GM18520 (cell line): ENCODE data around the gene TBC1D10A.

Experiments used
- ATAC-seq: cut with Tn5 transposase; IDR thresholded peaks from one replicate; pipeline ENCODE4 v1.9.1; 2021; ENCODE audit not compliant: unreplicated experiment

Gene TBC1D10A

DNA sequence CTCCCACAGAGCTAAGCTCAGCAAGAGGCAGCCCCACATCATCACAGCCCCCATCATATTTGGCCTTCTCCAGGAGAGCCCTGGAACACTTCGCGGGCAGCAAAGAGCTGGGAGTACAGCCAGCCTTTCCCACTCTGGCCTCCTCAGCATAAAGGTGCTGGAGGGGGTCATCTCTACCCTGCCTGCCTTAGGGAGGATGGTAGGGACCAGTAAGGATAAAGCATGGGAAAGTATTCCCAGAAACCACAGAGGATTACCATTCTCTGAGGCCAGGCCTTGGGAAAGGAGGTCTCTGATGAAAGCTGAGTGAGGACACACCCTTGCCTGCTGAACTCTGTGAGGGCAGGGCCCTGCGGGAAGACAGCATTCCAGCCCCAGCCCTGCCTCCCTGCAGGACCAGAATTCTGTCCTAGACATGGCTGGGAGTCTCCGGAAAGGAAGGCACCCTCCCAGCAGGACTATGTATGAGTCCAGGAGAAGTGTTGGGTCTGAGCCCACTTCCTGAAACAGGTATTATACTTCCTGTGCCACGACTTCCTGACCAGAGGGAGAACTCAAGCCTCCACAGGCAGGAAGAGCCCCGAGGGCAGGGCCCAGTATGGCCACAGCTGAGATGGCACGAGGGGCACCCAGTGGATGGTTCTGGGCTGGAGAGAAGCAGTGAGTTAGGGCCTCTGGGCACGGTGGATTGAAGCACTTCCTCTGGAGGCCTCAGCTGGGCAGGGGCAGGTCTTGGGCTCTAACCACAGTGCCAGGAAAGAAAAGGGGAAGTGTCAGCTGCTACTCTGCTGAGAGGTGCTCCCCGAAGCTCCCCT lies 24.5 kb downstream of the TBC1D10A start:
- no peak for ATAC-seq

DNA sequence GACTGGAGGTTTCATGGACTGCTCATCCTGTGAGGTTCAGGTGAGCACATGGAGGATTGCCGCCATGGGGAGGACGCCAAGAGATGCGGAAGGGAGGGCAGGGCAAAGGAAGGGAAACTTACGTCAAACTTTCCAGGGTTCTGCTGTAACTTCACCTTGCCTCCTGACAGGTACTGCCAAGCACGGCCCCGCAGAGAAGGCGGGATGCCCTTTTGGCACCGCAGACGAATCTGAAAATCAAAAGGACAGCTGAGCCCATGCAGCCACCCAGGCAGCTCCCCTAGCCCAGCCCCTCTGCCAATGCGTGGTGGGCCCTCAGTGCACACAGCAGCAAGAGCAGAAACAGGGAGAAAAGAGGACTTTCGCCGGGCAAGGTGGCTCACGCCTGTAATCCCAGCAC lies 27.4 kb downstream of the TBC1D10A start:
- no peak for ATAC-seq

DNA sequence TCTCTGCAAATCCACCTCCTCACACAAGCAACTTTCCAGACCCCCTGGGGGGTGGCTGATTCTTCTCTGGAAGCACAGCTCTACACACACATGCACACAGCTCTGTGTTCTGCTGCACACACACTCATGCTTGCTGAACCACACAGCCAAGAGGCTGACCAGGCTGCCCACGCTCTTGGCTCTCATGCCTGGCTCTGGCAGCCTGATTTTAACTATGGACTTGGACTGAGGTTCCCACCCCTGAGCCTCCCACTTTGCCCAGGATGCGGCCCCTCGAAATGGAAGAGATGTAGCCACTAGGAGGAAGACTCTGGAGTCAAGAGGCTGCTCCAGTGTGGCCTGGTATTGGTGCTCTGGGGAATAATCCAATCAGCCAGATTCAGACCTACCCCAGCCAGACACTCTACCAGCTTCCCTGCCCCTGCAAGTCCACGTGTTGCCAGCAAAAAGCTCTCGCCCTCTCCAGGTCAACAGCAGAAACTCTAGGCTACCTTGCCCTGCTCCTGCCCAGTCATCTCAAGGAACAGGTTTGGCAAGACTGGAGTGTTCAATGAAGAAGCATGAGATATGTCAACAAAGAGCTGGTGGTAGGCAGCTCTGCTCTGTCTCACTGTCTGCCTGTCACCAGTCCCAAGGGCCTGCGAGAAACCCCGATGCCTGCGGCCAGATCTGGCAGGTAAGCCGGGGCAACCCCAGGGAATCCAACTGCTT lies 28.6 kb downstream of the TBC1D10A start:
- ATAC-seq, result no peak

DNA sequence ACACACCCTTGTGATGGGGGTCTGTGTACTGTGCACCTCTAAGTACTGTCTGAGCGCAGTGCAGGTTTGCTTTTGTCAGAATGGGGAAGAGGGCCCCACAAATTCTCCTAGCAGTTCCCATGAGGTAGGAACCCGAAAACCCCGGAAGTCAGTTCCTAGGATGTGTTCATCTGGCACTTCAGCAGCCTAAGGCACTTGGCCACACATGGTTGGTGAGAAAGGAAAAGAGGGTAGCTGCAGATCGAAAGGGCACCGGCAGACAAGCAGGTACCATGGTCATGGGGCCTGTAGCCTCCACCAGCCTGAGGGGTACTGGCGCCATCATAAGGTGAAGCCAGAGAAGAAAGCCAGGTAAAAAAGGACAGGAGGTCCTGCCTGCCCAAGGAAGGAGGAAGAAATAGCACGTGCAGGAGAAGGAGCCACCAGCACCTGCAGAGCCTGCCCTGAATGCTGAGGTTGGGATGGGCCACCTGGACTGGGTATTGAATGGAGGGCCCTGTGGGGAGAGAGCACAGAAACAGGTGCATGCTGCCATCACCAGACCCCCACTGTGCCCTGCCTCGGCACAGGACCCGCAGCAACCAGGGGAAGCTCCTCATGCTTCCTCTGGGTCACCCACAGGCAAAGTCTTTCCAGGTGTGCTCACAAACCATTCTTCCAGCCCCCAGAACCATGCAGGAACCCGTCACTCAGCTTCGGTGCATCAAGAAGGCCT lies 29.3 kb downstream of the TBC1D10A start:
- no peak for ATAC-seq

DNA sequence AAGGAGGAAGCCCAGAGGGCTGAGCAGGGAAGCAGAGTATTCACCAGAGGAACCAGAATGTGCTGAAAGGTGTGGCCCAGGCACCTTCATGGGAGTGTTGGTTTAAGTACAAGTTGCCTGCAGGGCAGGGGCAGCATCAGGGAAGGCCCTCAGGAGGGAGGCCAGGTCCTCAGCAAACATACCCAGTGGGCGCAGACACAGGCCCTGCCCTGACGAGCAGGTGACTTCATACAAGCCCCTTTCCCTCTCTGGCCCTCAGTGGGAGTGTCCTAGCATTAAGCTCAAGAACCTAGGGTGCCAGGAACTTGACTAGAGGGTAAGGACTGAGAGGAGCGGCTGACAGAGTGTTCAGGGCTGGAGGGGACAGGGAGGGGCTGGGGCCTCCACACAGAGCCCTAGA lies 29.9 kb downstream of the TBC1D10A start:
- ATAC-seq, result no peak

DNA sequence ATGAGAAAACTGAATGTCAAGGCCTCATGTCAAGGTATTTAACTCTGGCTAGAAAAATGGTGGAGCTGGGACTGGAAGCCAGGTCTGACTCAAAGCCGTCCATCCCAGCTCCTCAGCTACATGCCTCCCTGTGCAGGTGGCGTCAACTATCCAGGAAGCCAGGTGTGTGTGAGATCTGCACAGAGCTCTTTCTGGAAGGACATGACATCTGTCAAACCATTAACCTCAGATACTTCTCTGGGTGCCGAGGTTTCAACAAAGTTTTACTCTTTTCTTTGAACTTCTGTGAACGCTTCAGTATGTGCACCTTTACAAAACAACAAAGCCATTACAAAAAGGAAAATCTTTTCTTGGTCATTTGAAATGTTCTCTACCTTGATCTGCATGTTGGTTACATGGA lies 30.4 kb downstream of the TBC1D10A start:
- no peak for ATAC-seq

DNA sequence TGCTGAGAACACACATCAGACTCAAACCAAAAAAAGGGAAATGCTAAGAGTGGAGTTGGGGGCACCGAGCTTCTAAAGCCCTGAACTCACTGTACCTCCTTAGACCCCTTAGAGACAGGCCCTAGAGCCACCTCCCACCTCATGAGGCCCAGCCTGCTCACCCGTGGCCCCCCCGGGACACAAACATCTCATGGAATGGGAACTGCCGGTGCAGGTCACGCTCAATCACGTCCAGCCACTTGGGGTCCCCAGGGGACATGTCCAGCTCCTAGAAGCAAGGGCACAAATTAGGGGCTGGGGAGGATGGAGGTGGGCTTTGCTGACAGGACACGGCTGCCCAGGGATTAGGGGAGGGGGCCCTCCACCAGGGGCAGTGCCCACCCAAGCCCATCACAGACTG lies 31.2 kb downstream of the TBC1D10A start:
- no peak for ATAC-seq

DNA sequence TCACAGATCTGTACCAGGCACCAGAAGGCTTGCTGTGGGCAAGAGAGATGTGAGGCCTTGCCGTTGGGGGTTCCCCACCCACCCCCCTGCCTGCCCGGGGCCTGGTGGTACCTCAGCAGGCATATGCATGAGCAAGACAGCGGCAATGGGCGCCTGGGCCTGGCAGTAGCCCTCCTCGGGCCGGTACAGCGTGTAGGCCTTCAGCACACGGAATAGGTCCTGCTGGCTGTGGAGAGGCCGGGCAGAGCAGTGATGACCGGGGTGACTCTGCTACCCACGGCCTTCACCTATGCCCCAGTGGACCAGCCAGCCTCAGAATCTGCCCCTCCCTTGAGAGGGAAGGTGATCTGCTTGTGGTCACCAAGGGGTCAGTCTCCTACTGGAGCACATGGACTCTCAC lies 31.9 kb downstream of the TBC1D10A start:
- no peak for ATAC-seq

DNA sequence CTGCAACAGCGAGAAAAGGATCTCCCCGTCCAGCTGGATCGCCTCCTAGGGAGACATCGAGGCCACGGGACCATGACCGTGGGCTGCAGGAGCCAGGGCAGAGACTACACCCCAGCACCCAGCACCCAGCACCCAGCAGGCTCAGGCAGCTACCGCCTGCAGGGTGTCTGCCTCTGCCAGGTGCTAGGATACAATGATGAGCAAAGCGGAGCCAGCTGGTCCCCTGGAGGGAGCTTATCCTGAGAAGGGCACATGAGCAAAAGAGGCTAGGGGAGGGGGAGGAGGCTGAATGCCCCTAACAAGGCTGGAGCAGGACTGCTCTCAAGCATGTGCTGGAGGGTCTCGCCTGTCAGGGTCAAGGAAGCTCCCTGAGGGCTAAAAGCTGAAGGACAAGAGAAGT lies 32.7 kb downstream of the TBC1D10A start:
- no peak for ATAC-seq

DNA sequence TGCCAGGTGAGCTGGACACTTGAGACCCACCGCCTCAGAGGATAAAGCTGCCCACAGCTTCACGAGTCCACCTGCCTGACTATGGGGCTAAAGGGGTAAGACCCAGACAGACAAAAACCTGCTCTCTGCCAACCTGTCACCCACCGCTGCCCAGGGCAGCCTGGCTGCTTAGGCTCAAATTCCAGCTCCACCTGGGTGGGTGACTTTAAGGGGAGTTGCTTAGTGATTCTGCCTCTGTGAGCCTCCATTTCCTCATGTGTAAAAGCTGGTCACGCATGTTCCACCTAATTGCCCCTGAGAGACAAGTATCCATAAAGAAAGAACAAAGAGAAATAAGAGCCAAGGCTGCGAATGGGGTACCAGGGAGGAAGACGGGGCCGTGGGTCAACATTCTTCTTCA lies 33.7 kb downstream of the TBC1D10A start:
- no peak for ATAC-seq

DNA sequence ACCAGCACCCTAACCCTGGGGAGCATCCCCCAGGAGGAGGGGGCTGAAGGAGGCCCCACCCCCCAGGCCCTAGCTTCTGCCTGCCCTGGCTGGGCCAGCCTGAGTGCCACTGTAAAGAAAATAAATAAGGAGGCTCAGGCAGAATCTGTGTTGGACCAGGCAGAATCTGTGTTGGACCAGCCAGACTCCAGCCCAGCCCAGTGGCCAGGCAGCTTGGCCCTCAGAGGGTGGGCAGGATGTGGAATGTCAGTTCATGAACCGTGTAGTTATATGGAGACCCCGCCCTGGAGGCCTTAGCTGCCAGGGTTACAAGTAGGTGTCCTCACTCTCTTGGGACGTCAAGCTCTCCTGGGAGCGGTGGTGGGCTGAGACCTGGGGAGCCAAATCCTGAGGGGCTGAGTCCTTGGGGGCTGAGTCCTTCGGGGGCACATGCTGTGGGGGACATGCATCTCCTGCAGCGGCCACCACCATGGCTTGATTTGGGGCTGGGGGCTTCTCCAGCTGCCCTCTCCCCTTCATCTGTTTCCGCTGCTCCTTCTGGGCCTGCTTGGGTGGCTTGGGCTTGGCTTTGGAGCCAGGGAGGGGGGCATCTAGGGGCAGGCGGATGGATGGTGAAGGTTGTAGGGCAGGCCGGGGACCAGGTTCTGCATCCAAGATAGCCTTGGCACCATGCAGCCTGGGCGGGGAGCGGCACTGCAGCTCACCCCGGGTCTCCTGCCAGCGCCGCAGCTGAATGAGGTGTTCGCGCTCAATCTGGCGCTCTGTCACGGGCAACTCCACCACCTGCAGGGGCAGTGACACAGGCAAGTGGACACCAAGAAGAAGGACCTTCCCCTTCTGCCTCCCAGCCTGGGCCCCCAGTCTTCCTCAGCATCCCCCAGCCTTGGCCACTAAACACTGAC lies 34.4 kb downstream of the TBC1D10A start:
- ATAC-seq, result no peak

DNA sequence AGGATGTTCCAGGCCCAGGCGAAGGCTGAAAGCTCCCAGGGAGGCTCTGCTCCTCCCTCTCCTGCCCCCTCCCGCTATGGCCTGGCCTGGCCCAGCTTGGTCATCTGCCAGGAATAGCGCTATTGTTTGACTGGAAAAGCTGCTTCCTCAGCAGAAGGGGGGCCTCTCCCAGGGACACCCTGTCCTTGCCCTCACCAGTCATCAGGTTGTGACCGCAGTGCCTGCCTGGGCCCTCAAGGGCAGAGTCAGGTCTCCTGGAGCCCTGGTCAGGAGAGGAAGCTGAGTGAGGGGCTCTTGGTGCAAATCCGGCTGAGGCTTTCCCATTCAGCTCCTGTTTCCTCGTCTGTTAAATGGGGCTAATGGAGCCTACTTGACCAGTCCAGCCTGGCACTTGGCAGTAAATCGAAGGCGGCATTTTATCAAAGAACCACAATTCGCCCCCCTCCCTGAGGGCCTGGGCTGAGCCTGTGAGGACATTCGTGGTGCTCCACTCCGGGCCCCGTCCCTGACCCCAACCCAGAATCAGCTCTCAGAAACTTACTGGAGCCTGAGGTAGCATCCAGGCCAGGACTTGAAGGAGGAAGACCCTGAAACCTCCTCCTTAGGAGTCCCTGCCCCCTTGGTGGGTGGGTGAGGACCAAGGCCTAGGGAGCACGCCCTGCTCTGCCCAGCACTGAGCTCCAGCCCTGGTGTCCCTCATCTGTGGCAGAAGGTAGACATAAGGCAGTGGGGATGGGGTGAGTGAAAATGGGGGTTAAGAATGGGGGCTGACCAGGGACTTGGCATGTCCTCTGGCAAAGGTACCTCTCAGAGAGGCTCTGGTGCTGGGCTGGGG lies 35.5 kb downstream of the TBC1D10A start:
- no peak for ATAC-seq

DNA sequence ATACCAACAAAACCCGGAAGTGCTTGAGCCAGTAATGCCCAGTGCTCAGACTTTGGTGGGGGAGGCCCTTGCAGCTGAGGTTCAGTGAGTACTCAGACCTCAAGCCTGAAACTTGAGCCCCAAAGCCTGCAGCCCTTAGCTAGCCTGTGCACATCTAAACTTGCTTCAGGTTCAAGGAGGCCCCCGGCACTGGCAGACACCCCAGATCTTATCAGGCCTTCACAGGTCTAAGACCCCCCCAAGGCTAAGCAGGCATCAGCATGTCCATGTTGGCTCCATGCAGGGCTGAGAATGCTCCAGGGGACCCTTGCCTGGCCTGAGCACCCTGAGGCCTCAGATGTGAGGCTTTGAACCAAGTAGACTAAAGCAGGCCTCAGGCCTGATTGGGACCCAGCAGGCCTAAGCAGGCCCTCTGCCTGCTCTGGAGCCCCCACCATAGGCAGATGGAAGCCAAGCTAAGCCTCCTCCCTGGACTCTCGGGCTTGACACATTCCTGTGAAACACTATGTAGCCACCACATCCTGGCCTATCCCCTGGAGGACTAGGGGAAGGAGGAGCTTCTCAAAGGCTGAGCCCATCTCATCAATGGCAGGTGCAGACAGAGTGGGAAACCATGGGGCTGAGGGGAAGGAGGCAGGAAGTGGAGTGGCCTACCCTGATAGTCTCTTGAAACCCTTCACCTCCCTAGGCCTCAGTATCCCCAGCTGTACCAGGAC lies 36.2 kb downstream of the TBC1D10A start:
- no peak for ATAC-seq

DNA sequence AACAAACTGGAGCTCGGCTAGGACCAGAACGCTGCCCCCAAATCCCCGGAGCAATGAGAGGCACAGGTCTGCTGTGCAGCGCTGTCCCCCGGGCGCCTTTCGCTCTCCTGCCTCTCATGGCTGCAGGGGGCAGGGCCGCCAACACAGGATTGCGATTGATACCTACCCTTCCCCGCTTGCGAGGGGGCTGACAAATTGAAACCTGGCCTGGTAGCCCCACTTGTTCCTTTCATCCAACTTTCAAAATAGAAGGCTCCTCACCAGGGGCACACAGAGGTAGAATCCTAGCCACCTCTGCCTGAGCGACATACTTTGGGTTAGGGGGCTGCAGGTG lies 36.8 kb downstream of the TBC1D10A start:
- no peak for ATAC-seq

DNA sequence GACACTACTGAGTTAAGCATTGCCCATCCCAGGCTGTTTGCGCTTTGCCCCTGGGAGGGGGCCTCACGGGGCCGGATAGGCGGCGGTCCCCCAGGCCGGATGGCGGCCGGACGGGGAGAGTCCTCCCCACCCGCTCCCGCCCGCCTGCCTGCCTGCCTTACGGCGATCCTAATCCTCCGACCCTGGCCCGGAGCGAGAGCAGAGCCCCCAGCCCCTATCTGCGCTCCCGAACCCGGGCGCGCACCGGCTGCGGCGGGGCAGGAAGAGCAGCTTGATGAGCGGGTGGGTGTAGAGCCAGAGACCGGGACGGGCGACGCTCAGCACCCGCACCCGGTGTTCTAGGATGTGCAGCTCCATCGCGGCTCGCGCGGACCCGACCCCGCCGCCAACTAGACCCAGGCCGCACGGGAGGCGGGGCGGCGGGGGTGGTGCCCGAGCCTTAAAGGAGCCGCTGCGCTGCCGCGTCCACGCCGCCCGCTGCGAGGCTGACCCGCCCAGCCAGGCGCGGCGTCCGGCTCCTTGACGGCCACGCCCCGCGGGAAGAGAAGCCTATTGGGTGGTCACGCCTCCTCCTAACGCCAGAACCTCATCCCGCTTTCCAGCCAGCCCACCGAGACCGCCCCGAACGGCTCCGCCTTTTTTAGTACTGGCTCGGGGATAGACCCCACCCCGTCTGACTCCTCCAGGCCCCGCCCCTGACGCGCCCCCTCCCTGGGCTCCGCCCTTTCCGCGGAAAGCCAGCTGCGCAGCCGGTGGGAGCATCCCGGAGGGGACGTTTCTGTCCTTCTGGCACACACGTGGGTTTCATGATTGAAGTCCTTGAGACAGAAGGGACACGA lies 37.4 kb downstream of the TBC1D10A start, which contains the start of gene CASTOR1:
Gene CASTOR1 (minus strand): TSS at position 365 of the 839 bp plus-strand sequence. CDS start 8 bp downstream, at position 357.
- peak; percentile 54 for ATAC-seq

DNA sequence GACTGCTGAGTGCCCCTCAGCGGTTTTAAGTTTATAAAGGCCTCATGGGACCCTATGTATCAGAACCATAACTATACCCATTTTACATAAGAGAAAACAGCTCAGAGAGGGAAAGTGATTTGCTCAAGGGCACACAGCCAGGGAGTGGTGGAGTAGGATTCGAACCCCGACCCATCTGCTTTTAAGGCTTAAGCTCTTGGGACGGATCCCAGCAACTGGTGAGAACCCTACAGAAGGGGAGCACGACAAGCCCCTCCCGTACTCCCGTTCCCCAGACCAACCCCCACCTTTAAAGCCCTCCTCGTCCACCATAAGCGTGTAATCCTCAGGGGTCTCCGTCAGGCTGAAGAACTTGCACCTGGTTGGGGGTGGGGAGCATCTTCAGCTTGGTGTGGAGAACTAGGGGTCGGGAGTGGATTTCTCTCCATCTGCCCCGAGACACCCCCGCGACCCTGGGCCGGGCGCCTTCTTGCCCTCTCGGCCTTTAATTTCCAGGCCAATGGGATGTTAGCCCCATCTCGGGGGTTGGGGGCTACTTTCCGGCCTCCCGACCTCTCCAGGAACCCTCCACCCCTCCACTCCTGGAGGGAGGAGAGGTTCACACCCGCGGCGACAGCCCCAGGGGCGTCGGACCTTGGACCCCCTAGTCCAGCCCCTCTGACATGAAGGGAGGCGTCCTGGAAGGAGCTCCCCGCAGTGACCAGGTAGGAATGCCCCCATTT lies 38.2 kb downstream of the TBC1D10A start:
- ATAC-seq, result no peak

DNA sequence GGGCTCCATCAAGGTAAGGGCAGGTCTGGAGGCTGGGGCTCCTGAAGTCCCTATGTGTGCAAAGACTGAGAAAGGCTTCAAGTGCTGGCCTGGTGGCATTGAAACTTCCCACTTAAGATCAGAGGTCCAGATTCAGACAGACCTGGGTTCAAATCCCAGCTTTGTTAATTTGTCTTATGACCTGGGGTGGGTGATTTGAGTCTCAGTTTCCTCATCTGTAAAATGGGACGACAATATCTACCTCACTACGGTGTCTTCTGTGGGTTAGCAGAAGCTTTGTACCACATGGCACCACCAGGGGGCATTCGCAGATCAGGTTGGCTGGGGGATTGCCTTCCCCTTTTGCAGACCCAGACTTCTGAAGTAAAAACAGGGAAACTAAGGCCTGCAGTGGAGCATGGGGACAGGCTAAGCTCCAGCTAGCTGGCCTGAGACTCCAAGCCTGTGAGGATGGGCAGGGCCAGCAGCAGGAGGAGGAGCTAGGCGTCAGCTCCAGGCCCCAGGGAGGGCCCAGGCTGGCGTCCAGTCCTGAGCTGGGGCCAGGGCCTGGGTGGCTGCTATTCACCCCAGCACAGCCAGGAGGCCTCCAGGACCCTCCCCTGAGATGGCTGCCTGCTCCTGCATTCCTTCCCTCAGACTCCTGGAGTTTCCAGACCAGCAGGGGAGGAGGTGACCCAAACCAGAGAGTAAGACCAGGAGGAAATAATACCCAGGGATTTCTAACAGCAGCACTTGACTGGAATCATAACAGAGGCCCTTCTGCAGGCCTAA lies 38.9 kb downstream of the TBC1D10A start:
- ATAC-seq, result no peak
